Keratinocyte (primary cell): ENCODE results near the gene COL25A1. TPM values are rescaled to one million over a fixed set of nuclear protein-coding genes. Genes with fewer than 3 reads are reported as not detected.

ENCODE experiments used
- DNase-seq: peaks from one replicate; pipeline ENCODE4 v3.0.0-alpha.2; 2011; ENCODE audit warnings: low read depth, missing footprints, low spot score
- FAIRE-seq: peaks from 2 replicates; lab custom pipeline; 2011; peaks lifted over from hg19 to GRCh38; lab: Jason Lieb, UNC
- H2AFZ ChIP-seq: 2 replicates; pipeline ENCODE4 v1.6.0; 2012; ENCODE audit warnings: low read length, control low read depth, inconsistent platforms; ENCODE audit not compliant: control insufficient read depth
- H3K27ac ChIP-seq: 2 replicates; pipeline ENCODE4 v1.5.1; 2011; ENCODE audit warnings: low read length; ENCODE audit not compliant: control insufficient read depth, insufficient read depth
- H3K27me3 ChIP-seq: 3 replicates; pipeline ENCODE4 v1.6.0; 2011; ENCODE audit warnings: low read length; ENCODE audit not compliant: control insufficient read depth, insufficient read depth; ENCODE audit errors: extremely low read depth
- H3K36me3 ChIP-seq, 2 experiments: 2 replicates in 1 of 2; 3 replicates in 1 of 2; pipeline ENCODE4 v1.5.1; 2011; ENCODE audit warnings: low read length in 2 of 2, mild to moderate bottlenecking in 1 of 2; ENCODE audit not compliant: control insufficient read depth in 2 of 2, insufficient read depth in 2 of 2; ENCODE audit errors: extremely low read depth in 1 of 2
- H3K4me1 ChIP-seq: 3 replicates; pipeline ENCODE4 v1.5.1; 2011; ENCODE audit warnings: low read length; ENCODE audit not compliant: control insufficient read depth, insufficient read depth; ENCODE audit errors: extremely low read depth
- H3K4me2 ChIP-seq: 3 replicates; pipeline ENCODE4 v1.6.0; 2011; ENCODE audit warnings: low read depth, low read length; ENCODE audit not compliant: control insufficient read depth, insufficient read depth; ENCODE audit errors: extremely low read depth
- H3K4me3 ChIP-seq, 3 experiments: fragments of 200-600 bp in 1 of 3; sonication (generic) in 1 of 3; 2 replicates in 2 of 3; 3 replicates in 1 of 3; pipeline ENCODE4 v1.5.1; 2011 to 2016; ENCODE audit warnings: low read length in 3 of 3, mild to moderate bottlenecking in 3 of 3, control low read depth in 2 of 3, inconsistent platforms in 1 of 3, low read depth in 1 of 3, mixed read lengths in 1 of 3, mixed run types in 1 of 3, moderate library complexity in 1 of 3; ENCODE audit not compliant: control insufficient read depth in 2 of 3, insufficient read depth in 2 of 3; ENCODE audit errors: extremely low read depth in 1 of 3
- H3K79me2 ChIP-seq: 2 replicates; pipeline ENCODE4 v1.6.0; 2012; ENCODE audit warnings: low read length; ENCODE audit not compliant: control insufficient read depth, insufficient read depth
- H3K9ac ChIP-seq: 3 replicates; pipeline ENCODE4 v1.6.0; 2011; ENCODE audit warnings: low read length; ENCODE audit not compliant: control insufficient read depth, insufficient read depth; ENCODE audit errors: extremely low read depth
- H3K9me1 ChIP-seq: 3 replicates; pipeline ENCODE4 v1.6.0; 2011; ENCODE audit warnings: low read length; ENCODE audit not compliant: control insufficient read depth, insufficient read depth; ENCODE audit errors: extremely low read depth
- H3K9me3 ChIP-seq: 2 replicates; pipeline ENCODE4 v1.5.1; 2012; ENCODE audit warnings: low read depth, low read length; ENCODE audit not compliant: control insufficient read depth
- H4K20me1 ChIP-seq: 3 replicates; pipeline ENCODE4 v1.6.0; 2011; ENCODE audit warnings: low read length; ENCODE audit not compliant: control insufficient read depth, insufficient read depth; ENCODE audit errors: extremely low read depth
- EZH2 ChIP-seq: IDR thresholded peaks from one replicate; pipeline ENCODE4 v1.6.1; 2012; ENCODE audit warnings: inconsistent platforms, mild to moderate bottlenecking, low read length, moderate library complexity
- dilution Hi-C: fragments of 300-500 bp; cut with MboI; formaldehyde crosslinking; loops from one replicate; pipeline ENCODE4 v1.7.0; 2020; ENCODE audit warnings: low sequenced_read_pairs; ENCODE audit not compliant: extremely low pct_ligation_motif_present
- polyA plus RNA-seq, 5 experiments: library from polyadenylated mRNA; depleted of rRNA in 3 of 5; stranded (reverse) in 3 of 5; stranded (forward) in 1 of 5; unstranded in 1 of 5; fragments of >200 nt; gene quantifications; 1 replicate in 1 of 5; 2 replicates in 3 of 5; 3 replicates in 1 of 5; pipeline versions ENCODE4 v1.2.1 to v1.2.3, GENCODE V29; 2011 to 2012; ENCODE audit warnings: missing spikeins in 2 of 5, low read depth in 1 of 5, low replicate concordance in 1 of 5
- TF ChIP-seq, protein P1 (sequence below), 3 experiments: IDR thresholded peaks in 1 of 3; conservative IDR thresholded peaks in 1 of 3; optimal IDR thresholded peaks in 1 of 3; 2 replicates in 2 of 3; 3 replicates in 1 of 3; pipeline versions ENCODE3 to v1.5.1; 2011; ENCODE audit warnings: low read length in 3 of 3, mild to moderate bottlenecking in 3 of 3, moderate library complexity in 2 of 3, control low read depth in 1 of 3, inconsistent platforms in 1 of 3; ENCODE audit not compliant: insufficient read depth in 2 of 3; ENCODE audit errors: extremely low read depth in 1 of 3

COL25A1 gene
- polyA plus RNA-seq, 1 donor (not counting 4 experiments of a cell fraction or from before 2014, with no cell fraction given) = not detected

DNA sequence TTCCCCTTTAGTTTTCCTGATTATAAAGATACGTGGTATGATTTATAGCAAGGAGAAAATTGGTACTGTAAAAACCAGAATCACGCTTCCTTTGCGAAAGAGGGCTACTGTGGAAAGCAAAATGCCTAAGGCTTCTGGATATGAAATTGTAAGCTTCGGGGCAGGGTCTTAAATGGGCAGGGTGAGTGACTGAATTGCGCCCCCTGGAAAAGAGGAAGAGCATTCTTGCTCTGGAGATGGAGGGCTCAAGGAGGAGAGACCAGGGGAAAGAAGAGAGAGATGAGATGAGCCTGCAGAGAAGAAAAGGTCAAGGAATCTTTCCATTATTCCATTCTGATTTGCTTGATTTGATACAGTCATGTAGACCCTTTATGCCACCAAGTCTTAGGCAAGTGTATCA is 526.5 kb downstream of the COL25A1 start:
- dilution Hi-C loops = no loop called here
- Histone ChIP-seq H3K27me3 (no peaks in the 10 kb centered on the region), H3K9ac (no peak overlapping the region), H3K4me3 (no peak overlapping the region), H4K20me1 (no peaks in the 10 kb centered on the region), H2AFZ (no peak overlapping the region), H3K79me2 (no peaks in the 10 kb centered on the region), H3K4me1 (no peaks in the 10 kb centered on the region), H3K4me2 (no peak overlapping the region), H3K9me1 (no peaks in the 10 kb centered on the region), H3K36me3 (no peaks in the 10 kb centered on the region), H3K27ac (no peak overlapping the region), H3K9me3 (no peaks in the 10 kb centered on the region)
- TF ChIP-seq, protein P1, sequence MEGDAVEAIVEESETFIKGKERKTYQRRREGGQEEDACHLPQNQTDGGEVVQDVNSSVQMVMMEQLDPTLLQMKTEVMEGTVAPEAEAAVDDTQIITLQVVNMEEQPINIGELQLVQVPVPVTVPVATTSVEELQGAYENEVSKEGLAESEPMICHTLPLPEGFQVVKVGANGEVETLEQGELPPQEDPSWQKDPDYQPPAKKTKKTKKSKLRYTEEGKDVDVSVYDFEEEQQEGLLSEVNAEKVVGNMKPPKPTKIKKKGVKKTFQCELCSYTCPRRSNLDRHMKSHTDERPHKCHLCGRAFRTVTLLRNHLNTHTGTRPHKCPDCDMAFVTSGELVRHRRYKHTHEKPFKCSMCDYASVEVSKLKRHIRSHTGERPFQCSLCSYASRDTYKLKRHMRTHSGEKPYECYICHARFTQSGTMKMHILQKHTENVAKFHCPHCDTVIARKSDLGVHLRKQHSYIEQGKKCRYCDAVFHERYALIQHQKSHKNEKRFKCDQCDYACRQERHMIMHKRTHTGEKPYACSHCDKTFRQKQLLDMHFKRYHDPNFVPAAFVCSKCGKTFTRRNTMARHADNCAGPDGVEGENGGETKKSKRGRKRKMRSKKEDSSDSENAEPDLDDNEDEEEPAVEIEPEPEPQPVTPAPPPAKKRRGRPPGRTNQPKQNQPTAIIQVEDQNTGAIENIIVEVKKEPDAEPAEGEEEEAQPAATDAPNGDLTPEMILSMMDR (optimal IDR thresholded peaks at IDR 0.05 in 1 of 3, IDR thresholded peaks at IDR 0.05 in 1 of 3, conservative IDR thresholded peaks at IDR 0.05 in 1 of 3; ENCODE audit: extremely low read depth in 1 of 3, insufficient read depth in 2 of 3, low read length in 3 of 3) = no peak
- TF ChIP-seq EZH2 = no peak
- DNase-seq (no peak), FAIRE-seq (no peak)

DNA sequence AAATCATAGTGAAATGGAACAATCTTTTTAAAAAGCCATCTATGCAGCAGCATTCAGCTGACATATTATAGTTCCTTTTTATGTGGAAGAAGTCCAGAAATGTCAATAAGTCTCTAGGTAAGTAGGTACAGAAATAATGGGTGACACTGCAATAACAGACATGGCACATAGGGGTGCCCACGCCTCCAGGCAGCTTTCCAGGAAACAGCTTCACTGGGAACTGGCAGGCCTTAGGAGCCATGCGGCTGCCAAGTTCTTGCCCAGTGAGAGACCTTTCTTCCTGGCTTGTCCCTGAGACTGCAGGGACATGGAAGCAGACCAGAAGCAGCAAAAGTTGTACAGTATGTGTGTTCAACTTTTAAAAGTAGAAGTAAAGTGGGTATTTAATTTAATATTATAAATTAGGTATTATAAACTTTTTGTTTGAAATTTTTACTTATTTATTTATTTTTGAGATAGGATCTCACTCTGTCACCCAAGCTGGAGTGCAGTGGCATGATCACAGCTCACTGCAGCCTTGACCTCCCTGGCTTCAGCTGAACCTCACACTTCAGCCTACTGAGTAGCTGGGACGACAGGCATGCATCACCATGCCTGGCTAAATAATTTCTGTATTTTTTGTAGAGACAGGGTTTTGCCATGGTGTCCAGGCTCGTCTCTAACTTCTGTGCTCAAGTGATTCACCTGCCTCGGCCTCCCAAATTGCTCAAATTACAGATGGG is 527.5 kb downstream of the COL25A1 start:
- no peak overlapping the region for H3K9ac ChIP-seq
- H3K4me1 ChIP-seq = no peaks in the 10 kb centered on the region
- no peak overlapping the region for H3K4me2 ChIP-seq
- DNase-seq (no peak), FAIRE-seq (no peak)
- no peak overlapping the region for H3K27ac ChIP-seq
- dilution Hi-C loops = no loop called here
- no peaks in the 10 kb centered on the region for H3K79me2 ChIP-seq
- H3K9me1 ChIP-seq = no peaks in the 10 kb centered on the region
- H3K9me3 ChIP-seq = no peaks in the 10 kb centered on the region
- H2AFZ ChIP-seq = no peak overlapping the region
- no peak for TF ChIP-seq EZH2
- TF ChIP-seq, protein P1 (optimal IDR thresholded peaks at IDR 0.05 in 1 of 3, IDR thresholded peaks at IDR 0.05 in 1 of 3, conservative IDR thresholded peaks at IDR 0.05 in 1 of 3; ENCODE audit: extremely low read depth in 1 of 3, insufficient read depth in 2 of 3, low read length in 3 of 3) = no peak
- H3K4me3 ChIP-seq = no peak overlapping the region
- no peaks in the 10 kb centered on the region for H3K27me3 ChIP-seq
- H4K20me1 ChIP-seq = no peaks in the 10 kb centered on the region
- no peaks in the 10 kb centered on the region for H3K36me3 ChIP-seq
